Stimulated activated CD4-positive, alpha-beta T cell treated with anti-CD3 and anti-CD28 coated beads, Interleukin-12 subunit alpha, Interleukin-12 subunit beta, amount 100 ng/mL, for 48 hours (primary cell): ENCODE data around the gene PDZRN3.

Experiments used
- DNase-seq, 3 donors: peaks; one replicate each; pipeline ENCODE4 v3.0.0-alpha.2; 2020; ENCODE audit warnings: low read depth in 2 of 3, low spot score in 1 of 3

PDZRN3 gene

DNA sequence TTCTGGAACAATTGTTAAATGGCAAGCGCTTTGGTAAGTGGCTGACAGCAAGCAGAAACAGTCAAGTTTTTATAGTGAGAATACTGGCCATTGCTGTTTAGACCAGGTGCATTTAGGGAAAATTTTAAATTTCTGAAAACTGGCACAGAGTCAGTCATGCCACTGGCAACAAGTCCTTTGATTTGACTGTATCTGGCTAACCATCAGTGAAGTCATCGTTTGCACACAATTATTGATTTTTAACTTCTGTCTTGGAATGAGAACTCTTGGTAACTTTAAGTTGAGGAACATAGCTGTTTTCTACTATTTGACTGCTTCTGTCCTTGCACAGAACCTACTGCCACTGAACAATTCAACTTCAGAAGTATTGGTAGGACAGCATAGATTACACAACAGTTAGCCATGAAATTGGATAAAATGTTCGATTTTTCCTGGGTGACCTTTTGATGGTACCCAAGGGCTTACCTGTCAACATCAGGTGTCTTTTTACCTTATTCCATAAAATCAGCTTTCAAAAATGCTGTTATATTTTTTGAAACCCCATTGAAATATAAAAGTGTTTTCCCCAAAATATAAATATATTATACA is 225.0 kb downstream of the PDZRN3 start:
- DNase-seq: no peak

DNA sequence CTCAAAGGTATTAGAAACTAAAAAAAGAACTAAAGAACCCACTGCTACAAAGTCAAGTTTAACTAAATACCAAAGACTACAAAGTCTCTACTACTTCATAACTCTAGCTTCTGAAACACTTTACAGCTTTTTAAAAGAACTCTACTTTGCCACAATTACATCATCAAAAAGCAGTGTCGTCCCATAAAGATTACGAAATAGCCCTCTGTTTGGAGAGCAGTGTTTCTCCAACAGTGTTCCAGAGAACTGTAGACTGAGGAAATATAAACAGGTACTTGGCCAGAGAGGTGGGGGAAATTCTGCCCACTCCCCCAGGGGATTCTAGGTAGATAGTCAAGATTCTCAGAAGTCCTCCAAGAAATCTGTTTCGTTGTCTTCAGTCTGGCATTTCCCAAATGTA is 225.6 kb downstream of the PDZRN3 start:
- no peak for DNase-seq

DNA sequence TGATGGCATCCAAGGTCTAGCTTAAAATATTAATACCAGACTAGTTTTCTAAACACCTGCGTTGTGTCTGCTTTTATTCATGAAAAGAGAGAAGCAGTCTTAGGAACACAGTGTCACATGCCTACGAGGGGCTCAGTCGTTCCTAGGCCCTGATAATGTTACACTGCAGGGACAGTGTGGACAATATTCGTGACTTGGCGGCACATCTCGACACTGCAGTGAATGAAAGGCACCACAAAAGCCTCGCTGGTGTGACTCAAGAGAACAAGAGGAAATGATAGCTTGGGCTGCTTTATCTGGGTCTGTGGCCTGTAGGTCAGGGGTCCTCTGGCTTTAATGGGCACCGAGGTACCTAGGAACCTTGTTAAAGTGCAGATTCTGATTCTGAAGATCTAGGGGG is 226.7 kb downstream of the PDZRN3 start:
- no peak for DNase-seq

DNA sequence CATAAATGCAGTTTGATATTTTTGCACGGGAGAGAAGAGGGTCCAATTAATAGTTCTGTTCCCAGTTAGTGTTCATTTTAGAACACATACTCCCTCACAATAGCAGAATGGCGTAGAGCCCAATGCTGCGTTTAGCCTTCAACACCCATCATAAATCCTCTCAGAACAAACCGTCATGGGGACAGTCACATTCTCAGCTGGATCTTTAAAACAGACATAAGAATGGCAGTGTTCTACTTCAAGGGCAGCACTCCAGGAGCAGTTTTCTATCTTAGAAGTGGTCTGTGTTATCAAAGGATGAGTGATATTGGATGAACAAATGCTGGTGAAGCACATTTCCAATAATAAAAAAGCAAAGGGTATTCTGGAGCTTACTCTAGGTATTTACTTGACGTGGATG is 230.5 kb downstream of the PDZRN3 start:
- DNase-seq: no peak

DNA sequence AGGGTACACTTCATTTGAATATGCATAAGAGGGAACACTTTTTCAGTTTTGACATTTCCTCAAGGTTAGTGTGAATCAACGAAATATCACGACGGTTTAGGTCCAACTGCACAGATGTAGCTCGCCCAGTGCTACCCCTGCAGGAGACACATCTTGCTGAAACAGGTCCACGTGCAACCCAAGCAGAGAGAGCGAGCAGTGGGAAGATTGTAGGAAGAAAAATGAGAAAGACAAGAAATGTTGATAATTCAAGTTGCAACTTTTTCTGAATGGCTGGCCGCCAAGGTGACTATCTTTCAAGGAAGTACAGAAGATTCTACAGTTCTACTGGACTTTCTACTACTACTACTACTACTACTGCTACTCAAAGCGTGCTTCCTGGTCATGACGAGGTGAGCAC is 231.7 kb downstream of the PDZRN3 start:
- DNase-seq: no peak

DNA sequence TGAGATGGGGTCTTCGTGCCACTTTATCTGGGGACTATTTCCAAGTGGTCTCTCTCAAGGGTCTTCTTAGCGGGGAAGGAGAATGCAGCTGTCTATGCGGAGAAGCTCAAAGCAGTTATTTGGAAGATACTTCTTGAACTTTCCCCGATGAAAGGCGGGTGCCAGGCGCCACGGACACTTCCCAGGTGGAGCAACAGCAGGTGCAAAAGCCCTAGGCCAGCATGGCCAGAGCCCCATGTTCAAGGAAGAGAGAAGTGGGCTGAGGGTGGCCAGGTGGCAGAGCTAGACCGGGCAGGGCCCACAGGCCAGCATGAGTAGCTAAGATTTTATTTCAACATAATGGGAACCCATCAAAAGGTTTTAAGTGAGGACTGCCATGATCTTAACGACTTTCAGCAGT is 232.8 kb downstream of the PDZRN3 start:
- DNase-seq: no peak

DNA sequence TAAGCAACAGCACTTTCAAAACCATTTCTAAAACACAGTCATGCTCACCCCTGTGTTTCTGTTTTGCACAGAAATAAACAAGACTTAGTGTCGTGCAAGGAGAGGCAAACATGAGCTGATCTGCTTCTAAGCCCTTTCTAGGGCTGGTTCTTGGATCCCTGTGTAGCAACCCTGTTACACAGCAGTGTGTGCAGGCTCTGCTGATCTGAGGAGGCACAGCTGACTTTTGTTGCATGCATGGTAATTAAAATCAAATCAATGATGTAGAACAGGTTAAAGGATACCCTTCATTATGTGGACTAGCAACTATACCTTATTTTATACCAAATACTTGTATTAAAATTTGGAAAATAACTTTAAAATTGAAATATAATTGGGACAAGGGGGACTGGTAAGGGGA is 234.8 kb downstream of the PDZRN3 start:
- no peak for DNase-seq

DNA sequence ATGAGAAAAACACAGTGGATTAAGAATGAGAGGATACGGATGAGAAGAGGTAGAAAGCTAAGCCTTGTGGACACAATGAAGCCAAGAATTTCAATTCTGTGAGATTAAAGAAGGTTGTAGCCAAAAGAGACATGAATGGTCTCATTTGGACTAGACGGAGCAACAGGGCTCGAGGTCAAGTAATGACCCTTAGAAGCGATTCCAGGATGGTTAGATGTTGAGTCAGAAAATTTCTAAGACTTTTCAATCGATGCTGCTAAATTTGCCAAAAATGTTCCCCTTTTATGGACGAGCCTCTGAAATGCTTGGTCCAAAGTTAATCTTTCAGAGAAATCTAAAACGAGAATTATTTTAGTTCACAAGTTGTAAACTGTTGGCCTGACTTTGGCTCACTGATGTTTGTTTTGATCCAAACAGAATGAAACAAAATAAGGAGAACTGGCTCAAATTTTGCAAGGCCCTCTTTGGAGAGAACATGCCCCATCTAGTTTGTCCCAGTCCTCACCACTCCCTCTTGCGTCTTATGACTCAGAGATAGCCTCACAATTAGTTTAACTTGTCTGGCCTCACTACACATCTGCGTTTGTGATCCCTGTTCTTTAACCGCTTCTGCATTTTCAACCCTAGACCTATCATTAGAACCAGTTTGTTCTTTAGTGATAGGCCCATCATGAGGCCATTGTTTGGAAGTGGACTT is 235.5 kb downstream of the PDZRN3 start:
- DNase-seq: no peak

DNA sequence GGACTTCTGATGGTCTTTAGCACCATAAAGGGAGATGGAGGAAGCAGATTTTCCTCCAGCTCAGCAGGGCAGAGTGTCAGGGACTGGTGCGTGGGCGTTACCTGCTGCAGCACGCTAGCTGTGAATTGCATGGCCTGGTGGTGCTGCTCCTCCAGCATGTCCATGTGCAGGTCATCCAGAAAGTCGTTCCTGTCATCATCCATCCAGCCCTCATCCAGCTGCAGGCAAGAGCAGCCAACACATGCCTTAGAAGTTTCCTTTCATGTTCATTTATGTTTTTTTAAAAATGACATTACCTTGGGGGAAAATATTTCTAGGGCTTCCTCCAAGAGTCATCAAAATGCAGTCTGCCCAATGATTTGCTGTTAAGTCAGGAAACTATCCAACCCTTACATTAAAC is 239.2 kb downstream of the PDZRN3 start:
- DNase-seq: no peak

DNA sequence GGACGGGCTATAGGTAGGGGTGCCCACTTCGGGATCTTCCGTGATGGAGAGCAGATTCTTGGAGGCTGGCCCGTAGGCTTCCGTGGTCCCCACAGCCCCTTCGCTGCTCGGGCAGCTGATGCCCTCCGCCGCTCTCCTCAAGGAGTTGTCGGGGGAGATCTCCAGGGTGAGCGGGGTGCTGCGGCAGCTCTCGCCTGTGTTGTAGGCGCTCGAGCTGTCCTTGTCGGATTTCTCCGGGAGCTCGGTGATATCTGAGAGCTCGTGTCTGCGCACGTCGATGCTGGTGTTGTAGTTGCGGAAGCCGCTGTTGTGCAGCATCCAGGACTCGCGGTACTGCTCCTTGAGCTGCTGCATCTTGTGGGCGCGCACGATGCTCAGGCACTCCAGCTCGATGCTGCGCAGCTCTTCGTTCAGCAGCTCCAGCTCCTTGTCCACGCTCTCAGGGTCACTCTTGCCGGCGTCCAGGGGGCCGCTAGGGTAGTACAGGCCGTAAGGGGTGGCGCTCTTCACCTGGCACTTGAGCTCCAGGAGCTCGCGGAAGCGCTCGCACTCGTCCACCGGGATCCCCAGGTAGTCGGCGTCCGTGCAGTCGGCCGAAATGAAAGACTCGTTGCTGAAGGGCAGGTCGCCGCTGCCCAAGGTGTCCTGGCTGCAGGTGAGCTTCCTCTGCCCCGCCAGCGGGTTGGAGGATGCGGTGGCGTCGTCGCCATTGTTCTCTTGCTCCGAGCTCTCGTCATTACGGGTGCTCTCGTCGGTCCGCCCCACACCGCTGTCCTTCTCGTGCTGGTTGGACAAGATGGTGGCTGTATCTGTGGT is 240.4 kb downstream of the PDZRN3 start:
- DNase-seq: no peak

DNA sequence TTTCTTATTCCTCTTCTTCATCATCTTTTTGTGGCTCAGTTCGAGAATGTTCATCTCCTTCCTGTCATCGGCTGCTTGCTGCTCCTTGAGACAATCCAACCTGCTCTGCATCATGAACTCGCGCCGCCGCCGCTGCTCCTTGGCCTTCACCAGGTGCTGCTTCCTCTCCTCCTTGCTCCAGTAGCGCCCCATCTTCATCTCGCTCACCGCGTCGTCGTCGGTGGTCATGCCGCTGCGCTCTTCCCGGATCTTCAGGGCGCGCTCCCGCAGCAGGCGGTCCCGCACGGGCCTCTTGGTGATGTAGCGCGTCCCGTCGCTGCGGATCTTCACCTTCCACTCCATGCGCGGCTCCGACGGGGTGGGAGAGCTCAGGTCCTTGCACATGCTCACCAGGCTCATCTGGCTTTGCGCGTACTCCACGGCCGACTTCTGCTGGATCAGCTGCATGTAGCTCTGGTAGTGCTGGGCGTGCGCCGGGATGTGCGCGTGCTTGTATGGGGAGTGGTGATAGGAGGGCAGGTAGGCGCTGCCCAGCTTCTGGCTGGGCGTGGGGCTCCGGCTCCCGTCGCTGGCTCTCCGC is 241.2 kb downstream of the PDZRN3 start:
- no peak for DNase-seq

DNA sequence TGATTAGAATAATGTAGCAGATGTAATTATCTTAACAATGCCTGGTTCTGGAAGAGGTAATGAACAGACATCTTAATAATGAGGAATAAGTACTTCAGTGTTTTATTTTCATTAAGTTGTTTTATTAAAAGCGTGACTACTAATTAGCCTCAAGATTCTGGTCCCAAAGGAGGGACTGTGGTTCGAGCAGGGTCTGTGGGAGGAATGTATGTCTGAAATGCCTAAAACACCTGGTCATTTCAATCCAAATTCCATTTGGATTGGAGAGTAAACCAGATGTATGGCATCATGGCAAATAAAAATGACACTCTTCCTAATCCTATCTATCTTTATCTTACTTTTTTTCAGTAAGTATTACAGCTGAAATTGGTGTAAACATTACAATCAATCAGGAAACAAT is 243.2 kb downstream of the PDZRN3 start:
- DNase-seq: no peak

DNA sequence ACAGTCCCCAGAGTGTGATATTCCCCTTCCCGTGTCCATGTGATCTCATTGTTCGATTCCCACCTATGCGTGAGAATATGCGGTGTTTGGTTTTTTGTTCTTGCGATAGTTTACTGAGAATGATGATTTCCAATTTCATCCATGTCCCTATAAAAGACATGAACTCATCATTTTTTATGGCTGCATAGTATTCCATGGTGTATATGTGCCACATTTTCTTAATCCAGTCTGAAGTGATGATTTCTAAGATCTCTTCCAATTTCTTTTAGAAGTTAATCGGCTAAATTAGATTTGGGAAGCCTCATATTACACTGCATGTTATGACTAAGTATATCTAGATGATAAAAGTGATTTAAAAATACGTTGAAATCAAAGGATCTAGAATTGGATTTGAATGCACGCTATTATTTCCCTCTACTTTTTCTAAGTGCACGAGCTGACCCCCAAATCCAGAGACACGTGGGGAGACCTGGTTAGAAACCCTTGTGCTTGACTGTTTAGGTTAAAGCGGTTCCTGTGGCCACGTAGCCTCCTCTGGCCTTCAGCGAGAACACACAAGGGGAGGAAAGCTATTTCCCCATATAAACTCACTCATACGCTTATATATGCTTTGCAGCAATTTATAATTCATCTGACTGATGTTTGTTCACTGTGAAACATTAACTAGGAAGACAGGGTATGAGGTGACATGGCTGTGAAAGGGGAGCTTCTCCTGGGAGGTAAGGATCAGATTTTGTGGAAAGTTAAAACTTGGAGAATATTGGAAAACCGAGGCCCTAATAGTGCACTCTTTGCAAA is 243.8 kb downstream of the PDZRN3 start:
- no peak for DNase-seq

DNA sequence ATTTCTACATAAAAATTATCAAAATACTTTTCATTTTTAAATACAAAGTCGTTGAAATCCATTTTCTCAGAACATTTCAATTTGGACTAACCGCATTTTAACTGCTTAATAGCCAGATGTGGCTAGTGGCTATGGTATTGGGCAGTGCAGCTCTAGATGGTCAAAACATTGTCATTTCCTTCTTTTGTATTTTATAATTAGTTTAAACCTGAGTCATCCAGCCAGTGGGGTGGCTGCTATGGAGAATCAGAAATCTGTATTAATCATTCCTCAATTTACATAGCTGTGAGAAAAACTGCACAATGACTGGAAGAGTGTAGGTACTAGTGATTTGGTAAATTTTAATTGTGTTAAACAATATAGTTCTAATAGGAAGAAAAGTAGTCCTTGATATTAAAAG is 245.3 kb downstream of the PDZRN3 start:
- no peak for DNase-seq

DNA sequence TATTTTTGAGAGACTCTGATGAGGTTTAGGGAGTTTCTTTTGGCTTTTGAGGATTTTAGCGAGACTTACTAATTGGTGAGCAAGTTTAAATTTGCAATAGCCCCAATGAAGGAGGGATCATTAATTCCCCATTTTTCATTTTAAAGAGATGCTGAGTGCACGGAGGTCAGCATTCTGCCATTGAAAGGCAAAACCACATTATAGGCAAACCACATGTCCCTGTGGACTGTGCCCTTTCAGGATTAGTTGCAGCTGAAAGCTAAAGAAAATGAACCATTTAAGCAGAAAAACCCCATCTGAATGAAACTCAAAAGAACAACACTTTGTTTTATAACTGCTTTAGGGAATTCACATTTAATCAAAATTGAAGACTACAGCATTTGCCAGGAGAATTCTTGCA is 246.5 kb downstream of the PDZRN3 start:
- no peak for DNase-seq

DNA sequence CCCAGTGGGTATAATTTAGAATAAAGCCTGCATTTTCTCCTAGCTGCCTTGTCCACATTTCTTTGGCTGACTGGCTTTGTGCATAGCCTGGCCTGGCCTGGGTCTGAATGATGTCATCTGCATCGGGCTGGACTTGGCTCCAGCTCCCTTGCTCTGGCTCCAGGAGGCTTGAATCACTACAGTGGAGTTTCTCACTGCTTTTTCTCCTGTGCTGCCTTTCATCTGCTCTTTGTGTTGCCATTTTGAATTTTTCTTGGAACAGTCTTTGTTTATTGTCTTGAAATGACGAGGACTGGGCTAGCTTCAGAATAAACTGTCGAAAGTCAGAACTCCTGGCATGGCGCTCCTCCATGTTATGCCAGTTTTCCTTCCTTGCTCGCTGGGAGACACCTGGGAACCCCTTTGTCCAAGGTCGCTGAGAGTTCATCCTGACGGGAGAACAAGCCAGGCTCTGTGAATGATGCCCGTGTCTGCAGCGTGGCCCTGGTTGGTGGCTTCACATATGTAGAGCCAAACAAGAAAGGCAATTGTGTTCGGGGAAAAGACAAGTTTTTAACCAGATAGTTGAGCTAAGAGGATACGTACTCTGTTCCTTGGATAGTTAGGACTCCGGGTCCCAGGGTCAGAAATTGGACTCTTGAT is 258.9 kb downstream of the PDZRN3 start:
- no peak for DNase-seq

DNA sequence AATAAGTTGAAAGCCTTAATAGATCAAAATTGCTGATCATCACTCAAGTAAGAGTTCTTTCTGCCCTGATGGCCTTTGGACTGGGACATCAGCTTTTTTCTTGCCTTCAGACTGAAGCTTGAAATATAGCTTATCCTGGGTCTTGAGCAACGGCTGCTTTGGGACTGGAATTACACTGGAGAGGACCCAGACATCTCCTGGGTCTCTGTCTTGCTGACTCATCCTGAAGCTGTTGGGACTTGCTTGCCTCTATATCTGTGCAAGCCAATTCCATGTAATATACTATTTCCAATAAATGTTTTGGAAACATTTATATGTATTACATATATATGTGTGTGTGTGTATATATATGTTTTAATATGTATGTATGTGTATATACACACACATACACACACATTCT is 260.2 kb downstream of the PDZRN3 start:
- DNase-seq: no peak

DNA sequence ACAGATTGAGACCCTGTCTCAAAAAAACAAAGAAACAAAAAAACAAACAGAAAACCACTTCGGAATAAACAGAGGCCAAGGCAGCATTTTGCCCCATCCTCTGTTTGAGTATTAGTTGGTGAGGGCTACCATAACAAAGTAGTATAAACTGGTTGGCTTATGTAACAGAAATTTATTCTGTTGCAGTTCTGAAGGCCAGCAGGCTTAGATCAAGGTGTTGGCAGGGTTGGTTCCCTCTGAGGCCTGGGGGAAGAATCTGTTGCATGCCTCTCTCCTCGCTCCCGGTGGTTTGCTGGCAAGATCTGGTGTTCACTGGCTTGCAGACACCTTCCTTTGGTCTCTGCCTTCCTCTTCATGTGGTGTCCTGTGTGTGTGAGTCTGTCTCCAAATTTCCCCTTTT is 261.6 kb downstream of the PDZRN3 start:
- no peak for DNase-seq

DNA sequence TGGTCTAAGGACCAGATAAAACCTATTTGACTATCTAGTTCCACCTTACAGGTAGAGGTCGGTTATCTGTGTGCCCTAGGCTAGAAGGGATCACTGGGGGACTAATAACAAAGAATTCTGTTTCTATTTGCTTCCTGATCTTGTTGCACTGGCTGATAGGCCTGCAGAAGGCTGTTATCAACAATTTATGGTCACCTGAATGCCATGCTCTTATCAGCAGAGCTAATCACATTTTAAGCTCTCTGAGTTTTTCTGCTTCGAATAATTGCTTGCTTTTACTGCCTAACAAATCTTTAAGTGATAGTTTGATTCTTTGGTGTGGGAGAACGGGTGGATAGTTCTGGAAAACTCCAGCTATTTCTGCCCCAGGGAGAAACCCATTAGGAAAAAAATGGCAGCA is 263.1 kb downstream of the PDZRN3 start:
- DNase-seq: no peak

DNA sequence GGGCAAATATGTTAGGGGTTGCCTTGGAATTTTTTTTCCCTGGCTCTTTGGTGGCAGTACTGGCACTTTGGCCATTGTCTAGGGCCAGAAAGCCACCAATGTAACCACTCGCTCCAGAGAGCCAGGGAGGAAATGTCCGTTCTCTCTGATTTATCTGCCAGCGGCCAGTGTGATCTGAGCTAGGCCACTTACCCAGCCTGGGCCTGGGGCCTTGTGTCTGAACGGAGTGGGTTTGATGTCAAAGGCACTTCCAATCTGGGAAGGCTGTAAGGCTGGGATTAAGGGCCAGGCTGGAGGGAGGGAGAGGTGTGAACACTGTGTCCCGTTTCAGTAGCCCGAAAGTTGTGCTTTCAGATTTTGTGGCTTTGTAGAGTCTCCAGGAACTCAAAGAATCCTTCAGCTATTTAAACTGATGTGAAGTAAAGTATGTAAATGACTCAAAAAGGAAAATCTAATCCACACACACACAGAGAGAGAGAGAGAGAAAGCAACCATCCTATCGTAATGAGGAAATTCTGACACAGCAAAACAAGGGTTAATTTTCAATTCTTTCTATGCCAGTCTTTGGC is 271.0 kb downstream of the PDZRN3 start:
- DNase-seq: no peak
